Measurements from ENCODE around the gene C20orf141.
"Not testable (repeated sequence)": the region's sequence is repeated elsewhere in the genome, so short reads cannot be mapped to it uniquely, and the experiment has no call there.

DNA sequence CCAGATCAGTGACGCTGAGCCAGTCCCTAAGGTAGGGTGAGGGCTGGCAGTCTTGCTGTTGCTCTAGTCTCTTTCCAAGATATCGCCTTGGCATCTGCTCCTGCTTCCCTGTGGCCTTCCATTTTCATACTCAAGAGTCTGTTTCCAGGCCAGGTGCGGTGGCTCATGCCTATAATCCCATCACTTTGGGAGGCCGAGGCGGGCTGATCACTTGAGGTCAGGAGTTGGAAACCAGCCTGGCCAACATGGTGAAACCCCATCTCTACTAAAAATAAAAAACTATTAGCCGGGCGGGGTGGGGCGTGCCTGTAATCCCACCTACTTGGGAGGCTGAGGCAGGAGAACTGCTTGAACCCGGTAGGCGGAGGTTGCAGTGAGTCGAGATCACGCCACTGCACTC, 44.7 kb upstream of the C20orf141 start:
- TF ChIP-seq, protein P1, sequence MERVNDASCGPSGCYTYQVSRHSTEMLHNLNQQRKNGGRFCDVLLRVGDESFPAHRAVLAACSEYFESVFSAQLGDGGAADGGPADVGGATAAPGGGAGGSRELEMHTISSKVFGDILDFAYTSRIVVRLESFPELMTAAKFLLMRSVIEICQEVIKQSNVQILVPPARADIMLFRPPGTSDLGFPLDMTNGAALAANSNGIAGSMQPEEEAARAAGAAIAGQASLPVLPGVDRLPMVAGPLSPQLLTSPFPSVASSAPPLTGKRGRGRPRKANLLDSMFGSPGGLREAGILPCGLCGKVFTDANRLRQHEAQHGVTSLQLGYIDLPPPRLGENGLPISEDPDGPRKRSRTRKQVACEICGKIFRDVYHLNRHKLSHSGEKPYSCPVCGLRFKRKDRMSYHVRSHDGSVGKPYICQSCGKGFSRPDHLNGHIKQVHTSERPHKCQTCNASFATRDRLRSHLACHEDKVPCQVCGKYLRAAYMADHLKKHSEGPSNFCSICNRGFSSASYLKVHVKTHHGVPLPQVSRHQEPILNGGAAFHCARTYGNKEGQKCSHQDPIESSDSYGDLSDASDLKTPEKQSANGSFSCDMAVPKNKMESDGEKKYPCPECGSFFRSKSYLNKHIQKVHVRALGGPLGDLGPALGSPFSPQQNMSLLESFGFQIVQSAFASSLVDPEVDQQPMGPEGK (tag by site-specific recombination; IDR thresholded peaks at IDR 0.05): not testable (repeated sequence)
- TF ChIP-seq, protein P2, sequence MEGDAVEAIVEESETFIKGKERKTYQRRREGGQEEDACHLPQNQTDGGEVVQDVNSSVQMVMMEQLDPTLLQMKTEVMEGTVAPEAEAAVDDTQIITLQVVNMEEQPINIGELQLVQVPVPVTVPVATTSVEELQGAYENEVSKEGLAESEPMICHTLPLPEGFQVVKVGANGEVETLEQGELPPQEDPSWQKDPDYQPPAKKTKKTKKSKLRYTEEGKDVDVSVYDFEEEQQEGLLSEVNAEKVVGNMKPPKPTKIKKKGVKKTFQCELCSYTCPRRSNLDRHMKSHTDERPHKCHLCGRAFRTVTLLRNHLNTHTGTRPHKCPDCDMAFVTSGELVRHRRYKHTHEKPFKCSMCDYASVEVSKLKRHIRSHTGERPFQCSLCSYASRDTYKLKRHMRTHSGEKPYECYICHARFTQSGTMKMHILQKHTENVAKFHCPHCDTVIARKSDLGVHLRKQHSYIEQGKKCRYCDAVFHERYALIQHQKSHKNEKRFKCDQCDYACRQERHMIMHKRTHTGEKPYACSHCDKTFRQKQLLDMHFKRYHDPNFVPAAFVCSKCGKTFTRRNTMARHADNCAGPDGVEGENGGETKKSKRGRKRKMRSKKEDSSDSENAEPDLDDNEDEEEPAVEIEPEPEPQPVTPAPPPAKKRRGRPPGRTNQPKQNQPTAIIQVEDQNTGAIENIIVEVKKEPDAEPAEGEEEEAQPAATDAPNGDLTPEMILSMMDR (tag by site-specific recombination; IDR thresholded peaks at IDR 0.05): not testable (repeated sequence)
- TF ChIP-seq ZNF416 (tag by site-specific recombination; IDR thresholded peaks at IDR 0.05); ZNF549 (tag by site-specific recombination; IDR thresholded peaks at IDR 0.05); HOXD13 (CRISPR knock-in tag; IDR thresholded peaks at IDR 0.05; ENCODE audit: borderline replicate concordance); ZNF37A (tag by site-specific recombination; IDR thresholded peaks at IDR 0.05); ZNF214 (tag by site-specific recombination; IDR thresholded peaks at IDR 0.05; ENCODE audit: borderline replicate concordance); ZNF48 (tag by site-specific recombination; IDR thresholded peaks at IDR 0.05); PRDM1 (tag by site-specific recombination; IDR thresholded peaks at IDR 0.05); ZBTB1 (tag by site-specific recombination; IDR thresholded peaks at IDR 0.05); ZNF629 (tag by site-specific recombination; IDR thresholded peaks at IDR 0.05); SCRT1 (tag by site-specific recombination; IDR thresholded peaks at IDR 0.05; ENCODE audit: borderline replicate concordance): not testable (repeated sequence)
- TF ChIP-seq, protein P3, sequence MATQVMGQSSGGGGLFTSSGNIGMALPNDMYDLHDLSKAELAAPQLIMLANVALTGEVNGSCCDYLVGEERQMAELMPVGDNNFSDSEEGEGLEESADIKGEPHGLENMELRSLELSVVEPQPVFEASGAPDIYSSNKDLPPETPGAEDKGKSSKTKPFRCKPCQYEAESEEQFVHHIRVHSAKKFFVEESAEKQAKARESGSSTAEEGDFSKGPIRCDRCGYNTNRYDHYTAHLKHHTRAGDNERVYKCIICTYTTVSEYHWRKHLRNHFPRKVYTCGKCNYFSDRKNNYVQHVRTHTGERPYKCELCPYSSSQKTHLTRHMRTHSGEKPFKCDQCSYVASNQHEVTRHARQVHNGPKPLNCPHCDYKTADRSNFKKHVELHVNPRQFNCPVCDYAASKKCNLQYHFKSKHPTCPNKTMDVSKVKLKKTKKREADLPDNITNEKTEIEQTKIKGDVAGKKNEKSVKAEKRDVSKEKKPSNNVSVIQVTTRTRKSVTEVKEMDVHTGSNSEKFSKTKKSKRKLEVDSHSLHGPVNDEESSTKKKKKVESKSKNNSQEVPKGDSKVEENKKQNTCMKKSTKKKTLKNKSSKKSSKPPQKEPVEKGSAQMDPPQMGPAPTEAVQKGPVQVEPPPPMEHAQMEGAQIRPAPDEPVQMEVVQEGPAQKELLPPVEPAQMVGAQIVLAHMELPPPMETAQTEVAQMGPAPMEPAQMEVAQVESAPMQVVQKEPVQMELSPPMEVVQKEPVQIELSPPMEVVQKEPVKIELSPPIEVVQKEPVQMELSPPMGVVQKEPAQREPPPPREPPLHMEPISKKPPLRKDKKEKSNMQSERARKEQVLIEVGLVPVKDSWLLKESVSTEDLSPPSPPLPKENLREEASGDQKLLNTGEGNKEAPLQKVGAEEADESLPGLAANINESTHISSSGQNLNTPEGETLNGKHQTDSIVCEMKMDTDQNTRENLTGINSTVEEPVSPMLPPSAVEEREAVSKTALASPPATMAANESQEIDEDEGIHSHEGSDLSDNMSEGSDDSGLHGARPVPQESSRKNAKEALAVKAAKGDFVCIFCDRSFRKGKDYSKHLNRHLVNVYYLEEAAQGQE (tag by site-specific recombination; IDR thresholded peaks at IDR 0.05): not testable (repeated sequence)
- TF ChIP-seq, protein P4, sequence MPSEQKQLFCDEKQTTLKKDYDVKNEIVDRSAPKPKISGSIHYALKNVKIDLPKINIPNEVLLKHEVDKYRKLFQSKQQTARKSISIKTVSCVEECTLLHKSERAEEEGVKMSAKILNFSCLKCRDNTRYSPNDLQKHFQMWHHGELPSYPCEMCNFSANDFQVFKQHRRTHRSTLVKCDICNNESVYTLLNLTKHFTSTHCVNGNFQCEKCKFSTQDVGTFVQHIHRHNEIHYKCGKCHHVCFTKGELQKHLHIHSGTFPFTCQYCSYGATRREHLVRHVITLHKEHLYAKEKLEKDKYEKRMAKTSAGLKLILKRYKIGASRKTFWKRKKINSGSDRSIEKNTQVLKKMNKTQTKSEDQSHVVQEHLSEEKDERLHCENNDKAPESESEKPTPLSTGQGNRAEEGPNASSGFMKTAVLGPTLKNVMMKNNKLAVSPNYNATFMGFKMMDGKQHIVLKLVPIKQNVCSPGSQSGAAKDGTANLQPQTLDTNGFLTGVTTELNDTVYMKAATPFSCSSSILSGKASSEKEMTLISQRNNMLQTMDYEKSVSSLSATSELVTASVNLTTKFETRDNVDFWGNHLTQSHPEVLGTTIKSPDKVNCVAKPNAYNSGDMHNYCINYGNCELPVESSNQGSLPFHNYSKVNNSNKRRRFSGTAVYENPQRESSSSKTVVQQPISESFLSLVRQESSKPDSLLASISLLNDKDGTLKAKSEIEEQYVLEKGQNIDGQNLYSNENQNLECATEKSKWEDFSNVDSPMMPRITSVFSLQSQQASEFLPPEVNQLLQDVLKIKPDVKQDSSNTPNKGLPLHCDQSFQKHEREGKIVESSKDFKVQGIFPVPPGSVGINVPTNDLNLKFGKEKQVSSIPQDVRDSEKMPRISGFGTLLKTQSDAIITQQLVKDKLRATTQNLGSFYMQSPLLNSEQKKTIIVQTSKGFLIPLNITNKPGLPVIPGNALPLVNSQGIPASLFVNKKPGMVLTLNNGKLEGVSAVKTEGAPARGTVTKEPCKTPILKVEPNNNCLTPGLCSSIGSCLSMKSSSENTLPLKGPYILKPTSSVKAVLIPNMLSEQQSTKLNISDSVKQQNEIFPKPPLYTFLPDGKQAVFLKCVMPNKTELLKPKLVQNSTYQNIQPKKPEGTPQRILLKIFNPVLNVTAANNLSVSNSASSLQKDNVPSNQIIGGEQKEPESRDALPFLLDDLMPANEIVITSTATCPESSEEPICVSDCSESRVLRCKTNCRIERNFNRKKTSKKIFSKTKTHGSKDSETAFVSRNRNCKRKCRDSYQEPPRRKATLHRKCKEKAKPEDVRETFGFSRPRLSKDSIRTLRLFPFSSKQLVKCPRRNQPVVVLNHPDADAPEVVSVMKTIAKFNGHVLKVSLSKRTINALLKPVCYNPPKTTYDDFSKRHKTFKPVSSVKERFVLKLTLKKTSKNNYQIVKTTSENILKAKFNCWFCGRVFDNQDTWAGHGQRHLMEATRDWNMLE (tag by site-specific recombination; conservative IDR thresholded peaks at IDR 0.05; ENCODE audit: low read depth): not testable (repeated sequence)
